ENCODE data around the gene LYPD5.

LYPD5 gene

GRCh38 chr19:43798546-43799409 lies 3.5 kb downstream of the LYPD5 start:
- Mint-ChIP-seq H3K9me3 (no peaks in the 10 kb centered on the region), H3K27ac (no peak overlapping the region), H3K4me3 (peak overlapping the region; percentile 71 to 75 (median 74)), H3K36me3 (ENCODE audit: low read depth) (no peaks in the 10 kb centered on the region), H3K27me3 (ENCODE audit: low read depth) (peaks cover 90% of the 10 kb centered on the region), H3K4me1 (no peaks in the 10 kb centered on the region)
- TF ChIP-seq CTCF (IDR thresholded peaks at IDR 0.05; ENCODE audit: unreplicated experiment in 3 of 3), result no peak

- Mint-ChIP-seq H3K27ac (no peak overlapping the region), H3K9me3 (no peaks in the 10 kb centered on the region), H3K4me1 (no peaks in the 10 kb centered on the region), H3K4me3 (peak overlapping the region in 2 of 3 experiments; percentile 28 to 75), H3K36me3 (ENCODE audit: low read depth) (no peaks in the 10 kb centered on the region), H3K27me3 (ENCODE audit: low read depth) (peaks cover 96% of the 10 kb centered on the region)
- no peak for TF ChIP-seq CTCF (IDR thresholded peaks at IDR 0.05; ENCODE audit: unreplicated experiment in 3 of 3)
Observed at GRCh38 chr19:43798026-43798545, 4.2 kb downstream of the LYPD5 start.

- Mint-ChIP-seq H3K27me3 (ENCODE audit: low read depth) (peaks cover 97% of the 10 kb centered on the region), H3K4me1 (no peaks in the 10 kb centered on the region), H3K36me3 (ENCODE audit: low read depth) (no peaks in the 10 kb centered on the region), H3K27ac (no peak overlapping the region), H3K4me3 (peak overlapping the region in 1 of 3 experiments; percentile 23), H3K9me3 (no peaks in the 10 kb centered on the region)
- TF ChIP-seq CTCF (IDR thresholded peaks at IDR 0.05; ENCODE audit: unreplicated experiment in 3 of 3), result no peak
Observed at GRCh38 chr19:43797556-43797955, 4.7 kb downstream of the LYPD5 start.

- TF ChIP-seq CTCF (IDR thresholded peaks at IDR 0.05; ENCODE audit: unreplicated experiment in 3 of 3), result no peak
Observed at GRCh38 chr19:43797118-43797517, 5.1 kb downstream of the LYPD5 start.

GRCh38 chr19:43790587-43790986 lies 11.7 kb downstream of the LYPD5 start:
- no peak overlapping the region for H3K4me3 Mint-ChIP-seq
- H3K27me3 Mint-ChIP-seq (ENCODE audit: low read depth), result peaks cover 45% of the 10 kb centered on the region
- no peaks in the 10 kb centered on the region for H3K9me3 Mint-ChIP-seq
- H3K4me1 Mint-ChIP-seq, result no peaks in the 10 kb centered on the region
- H3K36me3 Mint-ChIP-seq (ENCODE audit: low read depth), result no peaks in the 10 kb centered on the region
- no peak overlapping the region for H3K27ac Mint-ChIP-seq
- no peak for TF ChIP-seq CTCF (IDR thresholded peaks at IDR 0.05; ENCODE audit: unreplicated experiment in 3 of 3)

More at GRCh38 chr19:43797118-43797517, 5.1 kb downstream of the LYPD5 start:
- H3K27me3 Mint-ChIP-seq (ENCODE audit: low read depth), result peaks cover 92% of the 10 kb centered on the region
- no peaks in the 10 kb centered on the region for H3K4me1 Mint-ChIP-seq
- H3K4me3 Mint-ChIP-seq, result peak overlapping the region in 2 of 3 experiments; percentile 47 to 61
- no peaks in the 10 kb centered on the region for H3K36me3 Mint-ChIP-seq (ENCODE audit: low read depth)
- H3K27ac Mint-ChIP-seq, result no peak overlapping the region
- H3K9me3 Mint-ChIP-seq, result no peaks in the 10 kb centered on the region
